ENCODE data around the gene RBM42.
"Not testable (repeated sequence)": the region's sequence is repeated elsewhere in the genome, so short reads cannot be mapped to it uniquely, and the experiment has no call there.

The RBM42 gene

GRCh38 chr19:35595928-35596327 is 32.9 kb upstream of the RBM42 start:
- Histone ChIP-seq H3K27me3 (ENCODE audit: insufficient read depth, low read length, poor library complexity, severe bottlenecking) (no peaks in the 10 kb centered on the region), H3F3A (ENCODE audit: low read depth) (no peaks in the 10 kb centered on the region), H3K79me2 (ENCODE audit: insufficient read depth, low read length) (no peaks in the 10 kb centered on the region), H3K9me3 (ENCODE audit: insufficient read depth, low read depth, low read length) (no peaks in the 10 kb centered on the region), H4K20me1 (ENCODE audit: insufficient read depth, low read length, poor library complexity, severe bottlenecking) (no peaks in the 10 kb centered on the region), H3K9ac (ENCODE audit: low read depth, low read length, poor library complexity, severe bottlenecking) (no peak overlapping the region), H3K36me3 (ENCODE audit: insufficient read depth, low read length) (no peaks in the 10 kb centered on the region), H3K9me2 (replicated peaks; ENCODE audit: low read depth, low read length) (no peaks in the 10 kb centered on the region), H3K4me2 (ENCODE audit: low read depth, low read length, poor library complexity, severe bottlenecking) (no peak overlapping the region), H2AFZ (ENCODE audit: low read length) (peak overlapping the region; percentile 22; the same call in 1 of the 2 replicates), H3K4me1 (ENCODE audit: insufficient read depth, low read length, poor library complexity, severe bottlenecking) (no peaks in the 10 kb centered on the region), H3K4me3 (ENCODE audit: low read length, poor library complexity, severe bottlenecking) (no peak overlapping the region)
- TF ChIP-seq EZH2phosphoT487 (IDR thresholded peaks at IDR 0.05; ENCODE audit: borderline replicate concordance), result no peak
- TF ChIP-seq CTCF (conservative IDR thresholded peaks at IDR 0.05; ENCODE audit: low read length), result no peak

GRCh38 chr19:35596366-35596999 is 32.4 kb upstream of the RBM42 start:
- Histone ChIP-seq H3K4me2 (ENCODE audit: low read depth, low read length, poor library complexity, severe bottlenecking) (no peak overlapping the region), H3K36me3 (ENCODE audit: insufficient read depth, low read length) (no peaks in the 10 kb centered on the region), H3K27me3 (ENCODE audit: insufficient read depth, low read length, poor library complexity, severe bottlenecking) (no peaks in the 10 kb centered on the region), H3K4me1 (ENCODE audit: insufficient read depth, low read length, poor library complexity, severe bottlenecking) (no peaks in the 10 kb centered on the region), H3F3A (ENCODE audit: low read depth) (no peaks in the 10 kb centered on the region), H3K9ac (ENCODE audit: low read depth, low read length, poor library complexity, severe bottlenecking) (no peak overlapping the region), H3K9me3 (ENCODE audit: insufficient read depth, low read depth, low read length) (no peaks in the 10 kb centered on the region), H3K9me2 (replicated peaks; ENCODE audit: low read depth, low read length) (no peaks in the 10 kb centered on the region), H4K20me1 (ENCODE audit: insufficient read depth, low read length, poor library complexity, severe bottlenecking) (no peaks in the 10 kb centered on the region), H3K79me2 (ENCODE audit: insufficient read depth, low read length) (no peaks in the 10 kb centered on the region), H3K4me3 (ENCODE audit: low read length, poor library complexity, severe bottlenecking) (no peak overlapping the region), H2AFZ (ENCODE audit: low read length) (peak overlapping the region; percentile 22)
- TF ChIP-seq EZH2phosphoT487 (IDR thresholded peaks at IDR 0.05; ENCODE audit: borderline replicate concordance) (no peak), CTCF (conservative IDR thresholded peaks at IDR 0.05; ENCODE audit: low read length) (no peak)

- Histone ChIP-seq H3K36me3 (ENCODE audit: insufficient read depth, low read length) (no peaks in the 10 kb centered on the region), H3K9ac (ENCODE audit: low read depth, low read length, poor library complexity, severe bottlenecking) (no peak overlapping the region), H3F3A (ENCODE audit: low read depth) (no peaks in the 10 kb centered on the region), H3K4me3 (ENCODE audit: low read length, poor library complexity, severe bottlenecking) (no peak overlapping the region), H2AFZ (ENCODE audit: low read length) (no peak overlapping the region), H3K4me1 (ENCODE audit: insufficient read depth, low read length, poor library complexity, severe bottlenecking) (no peaks in the 10 kb centered on the region), H3K27me3 (ENCODE audit: insufficient read depth, low read length, poor library complexity, severe bottlenecking) (no peaks in the 10 kb centered on the region), H3K9me3 (ENCODE audit: insufficient read depth, low read depth, low read length) (no peaks in the 10 kb centered on the region), H4K20me1 (ENCODE audit: insufficient read depth, low read length, poor library complexity, severe bottlenecking) (no peaks in the 10 kb centered on the region), H3K79me2 (ENCODE audit: insufficient read depth, low read length) (no peaks in the 10 kb centered on the region), H3K9me2 (replicated peaks; ENCODE audit: low read depth, low read length) (no peaks in the 10 kb centered on the region), H3K4me2 (ENCODE audit: low read depth, low read length, poor library complexity, severe bottlenecking) (no peak overlapping the region)
- TF ChIP-seq EZH2phosphoT487 (IDR thresholded peaks at IDR 0.05; ENCODE audit: borderline replicate concordance), result no peak
- no peak for TF ChIP-seq CTCF (conservative IDR thresholded peaks at IDR 0.05; ENCODE audit: low read length)
Observed at GRCh38 chr19:35601971-35602370, 26.9 kb upstream of the RBM42 start.

- not testable (repeated sequence) for H4K20me1 ChIP-seq (ENCODE audit: insufficient read depth, low read length, poor library complexity, severe bottlenecking); H3K4me2 ChIP-seq (ENCODE audit: low read depth, low read length, poor library complexity, severe bottlenecking); H3K9ac ChIP-seq (ENCODE audit: low read depth, low read length, poor library complexity, severe bottlenecking); H3K9me3 ChIP-seq (ENCODE audit: insufficient read depth, low read depth, low read length); H3K4me3 ChIP-seq (ENCODE audit: low read length, poor library complexity, severe bottlenecking); H3K4me1 ChIP-seq (ENCODE audit: insufficient read depth, low read length, poor library complexity, severe bottlenecking); H3K27me3 ChIP-seq (ENCODE audit: insufficient read depth, low read length, poor library complexity, severe bottlenecking); H3K79me2 ChIP-seq (ENCODE audit: insufficient read depth, low read length); H3K36me3 ChIP-seq (ENCODE audit: insufficient read depth, low read length); H2AFZ ChIP-seq (ENCODE audit: low read length); H3F3A ChIP-seq (ENCODE audit: low read depth); H3K9me2 ChIP-seq (replicated peaks; ENCODE audit: low read depth, low read length)
Observed at GRCh38 chr19:35604436-35604835, 24.4 kb upstream of the RBM42 start.

GRCh38 chr19:35607170-35607569 is 21.7 kb upstream of the RBM42 start:
- H3K27me3 ChIP-seq (ENCODE audit: insufficient read depth, low read length, poor library complexity, severe bottlenecking); H3K9me3 ChIP-seq (ENCODE audit: insufficient read depth, low read depth, low read length); H3K4me2 ChIP-seq (ENCODE audit: low read depth, low read length, poor library complexity, severe bottlenecking): not testable (repeated sequence)

More at GRCh38 chr19:35607170-35607569, 21.7 kb upstream of the RBM42 start:
- not testable (repeated sequence) for H4K20me1 ChIP-seq (ENCODE audit: insufficient read depth, low read length, poor library complexity, severe bottlenecking); H3K9ac ChIP-seq (ENCODE audit: low read depth, low read length, poor library complexity, severe bottlenecking); H2AFZ ChIP-seq (ENCODE audit: low read length); H3F3A ChIP-seq (ENCODE audit: low read depth); H3K4me3 ChIP-seq (ENCODE audit: low read length, poor library complexity, severe bottlenecking); H3K9me2 ChIP-seq (replicated peaks; ENCODE audit: low read depth, low read length); H3K4me1 ChIP-seq (ENCODE audit: insufficient read depth, low read length, poor library complexity, severe bottlenecking); H3K36me3 ChIP-seq (ENCODE audit: insufficient read depth, low read length); H3K79me2 ChIP-seq (ENCODE audit: insufficient read depth, low read length)

Data from Loucy (cell line).